Neuronal stem cell (in vitro differentiated cells): ENCODE results near the gene C1orf21.

Experiments used
- DNase-seq: peaks from one replicate; pipeline ENCODE4 v3.0.0-alpha.2; 2013; ENCODE audit warnings: low spot score
- H2AFZ ChIP-seq: one replicate; pipeline ENCODE4 v1.6.1; 2013; ENCODE audit warnings: mild to moderate bottlenecking, low read length, inconsistent platforms
- H2AK5ac ChIP-seq: 2 replicates; pipeline ENCODE4 v1.6.1; 2013; ENCODE audit warnings: low read depth, mild to moderate bottlenecking, inconsistent platforms, low read length, moderate library complexity, mixed read lengths
- H2BK120ac ChIP-seq: 2 replicates; pipeline ENCODE4 v1.6.1; 2013; ENCODE audit warnings: low read depth, mild to moderate bottlenecking, inconsistent platforms, low read length, moderate library complexity, mixed read lengths
- H2BK12ac ChIP-seq: one replicate; pipeline ENCODE4 v1.6.1; 2013; ENCODE audit warnings: low read length, inconsistent platforms
- H2BK15ac ChIP-seq: 2 replicates; pipeline ENCODE4 v1.6.1; 2013; ENCODE audit warnings: mild to moderate bottlenecking, low read length, inconsistent platforms, mixed read lengths
- H2BK5ac ChIP-seq: one replicate; pipeline ENCODE4 v1.6.1; 2013; ENCODE audit warnings: inconsistent platforms, mild to moderate bottlenecking, low read length, moderate library complexity
- H3K14ac ChIP-seq: one replicate; pipeline ENCODE4 v1.6.1; 2013; ENCODE audit warnings: low read length, inconsistent platforms
- H3K18ac ChIP-seq: 2 replicates; pipeline ENCODE4 v1.6.1; 2013; ENCODE audit warnings: low read length, inconsistent platforms
- H3K23ac ChIP-seq: 2 replicates; pipeline ENCODE4 v1.6.1; 2013; ENCODE audit warnings: low read depth, mild to moderate bottlenecking, mixed read lengths, low read length, inconsistent platforms; ENCODE audit not compliant: poor library complexity
- H3K27ac ChIP-seq: replicated peaks from 3 replicates; pipeline ENCODE4 v1.5.1; 2013; ENCODE audit warnings: low read length, inconsistent platforms
- H3K27me3 ChIP-seq, 3 experiments: 2 replicates each; pipeline ENCODE4 v1.6.1; 2013; ENCODE audit warnings: low read length in 3 of 3, mild to moderate bottlenecking in 2 of 3, inconsistent platforms in 1 of 3, low read depth in 1 of 3, mixed read lengths in 1 of 3, moderate library complexity in 1 of 3; ENCODE audit not compliant: control insufficient read depth in 3 of 3, insufficient read depth in 3 of 3
- H3K36me3 ChIP-seq, 2 donors: replicated peaks in 1 of 2; 2 replicates each; pipeline ENCODE4 v1.6.1; 2013; ENCODE audit warnings: low read length in 2 of 2; ENCODE audit not compliant: control insufficient read depth in 2 of 2, insufficient read depth in 2 of 2
- H3K4ac ChIP-seq: 2 replicates; pipeline ENCODE4 v1.6.1; 2013; ENCODE audit warnings: inconsistent platforms, mild to moderate bottlenecking, low read length, moderate library complexity
- H3K4me1 ChIP-seq, 2 donors: 1 replicate in 1 of 2; 2 replicates in 1 of 2; pipeline ENCODE4 v1.6.1; 2013; ENCODE audit warnings: low read length in 2 of 2, low read depth in 1 of 2; ENCODE audit not compliant: control insufficient read depth in 2 of 2, insufficient read depth in 1 of 2
- H3K4me2 ChIP-seq: one replicate; pipeline ENCODE4 v1.6.1; 2013; ENCODE audit warnings: mild to moderate bottlenecking, low read length, inconsistent platforms; ENCODE audit not compliant: insufficient read depth, poor library complexity, severe bottlenecking
- H3K4me3 ChIP-seq, 2 donors: 2 replicates each; pipeline ENCODE4 v1.5.1; 2013; ENCODE audit warnings: low read length in 2 of 2, mild to moderate bottlenecking in 2 of 2, inconsistent platforms in 1 of 2, moderate library complexity in 1 of 2
- H3K79me1 ChIP-seq: one replicate; pipeline ENCODE4 v1.6.1; 2013; ENCODE audit warnings: low read depth, mild to moderate bottlenecking, inconsistent platforms, low read length, moderate library complexity
- H3K9ac ChIP-seq: one replicate; pipeline ENCODE4 v1.6.1; 2013; ENCODE audit warnings: mild to moderate bottlenecking, low read depth, low read length, inconsistent platforms; ENCODE audit not compliant: poor library complexity
- H3K9me3 ChIP-seq, 2 donors: replicated peaks in 1 of 2; 2 replicates each; pipeline versions ENCODE3 to v1.6.1; 2013; ENCODE audit warnings: low read length in 2 of 2, mild to moderate bottlenecking in 2 of 2, inconsistent platforms in 1 of 2, low read depth in 1 of 2, mixed read lengths in 1 of 2, moderate library complexity in 1 of 2; ENCODE audit not compliant: control insufficient read depth in 2 of 2, insufficient read depth in 1 of 2
- H4K8ac ChIP-seq: one replicate; pipeline ENCODE4 v1.6.1; 2013; ENCODE audit warnings: low read depth, mild to moderate bottlenecking, inconsistent platforms, low read length, moderate library complexity
- H4K91ac ChIP-seq: one replicate; pipeline ENCODE4 v1.6.1; 2013; ENCODE audit warnings: low read length, low read depth, mild to moderate bottlenecking, inconsistent platforms; ENCODE audit not compliant: poor library complexity
- WGBS, 2 donors: extraction: QIAGEN DNeasy Blood & Tissue Kit; methylation state at CpG; one replicate each; pipeline ENCODE4 v1.1.7; 2013; ENCODE audit warnings: missing lambda C conversion rate in 2 of 2, mixed read lengths in 1 of 2; ENCODE audit not compliant: insufficient read length in 2 of 2, insufficient replicate concordance in 1 of 2; ENCODE audit errors: extremely low coverage in 2 of 2; 5-methylcytosine and 5-hydroxymethylcytosine counted together

C1orf21 gene

DNA sequence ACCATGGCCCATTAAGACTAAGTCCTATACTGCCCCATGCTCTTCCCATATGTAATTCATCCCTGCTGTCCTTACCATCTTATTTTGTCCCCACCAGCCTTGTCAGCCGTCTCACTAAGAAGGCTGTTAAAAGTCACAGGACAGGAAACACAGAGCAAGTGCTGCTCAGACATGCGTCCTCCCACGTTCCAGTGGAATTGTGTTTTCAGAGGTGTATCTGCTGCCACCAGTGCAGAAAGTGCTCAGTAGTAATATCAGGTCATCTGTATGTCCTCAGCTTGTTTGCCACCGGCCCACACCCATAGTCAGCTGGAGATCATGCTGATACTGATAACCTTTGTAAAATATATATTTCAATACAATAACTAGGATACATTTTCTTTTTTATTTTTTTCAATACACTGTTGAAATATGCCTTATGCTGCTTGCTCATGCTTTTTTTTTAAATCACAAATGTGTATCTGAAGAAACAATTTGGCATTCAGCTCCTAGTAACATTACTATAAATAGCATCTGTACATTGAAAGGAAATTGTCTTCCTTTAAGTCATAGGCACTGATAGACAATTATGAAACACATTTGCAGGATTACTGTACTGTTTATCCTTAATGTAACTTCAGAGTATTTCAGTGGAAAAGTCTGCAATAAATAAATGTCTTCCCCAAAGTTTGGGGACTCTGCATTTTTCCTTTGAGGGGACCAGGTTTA lies 211.0 kb downstream of the C1orf21 start:
- H3K4me2 ChIP-seq = no peak overlapping the region
- H3K9me3 ChIP-seq = no peaks in the 10 kb centered on the region
- no peak overlapping the region for H3K14ac ChIP-seq
- H3K9ac ChIP-seq = no peak overlapping the region
- no peak overlapping the region for H2BK12ac ChIP-seq
- no peaks in the 10 kb centered on the region for H3K79me1 ChIP-seq
- H3K18ac ChIP-seq = no peak overlapping the region
- no peak overlapping the region for H3K4ac ChIP-seq
- peaks cover 0 to 2% of the 10 kb centered on the region in 2 donors for H3K36me3 ChIP-seq
- no peak overlapping the region for H2BK15ac ChIP-seq
- H2AFZ ChIP-seq = no peak overlapping the region
- H3K23ac ChIP-seq = no peak overlapping the region
- no peak for DNase-seq
- H2AK5ac ChIP-seq = no peak overlapping the region
- H3K27me3 ChIP-seq = no peaks in the 10 kb centered on the region
- H4K8ac ChIP-seq = no peak overlapping the region
- no peak overlapping the region for H3K27ac ChIP-seq
- no peak overlapping the region for H2BK5ac ChIP-seq
- WGBS, 2 donors = no CpG with 5 or more reads among the region's 4 CpGs
- H2BK120ac ChIP-seq = no peak overlapping the region
- H3K4me1 ChIP-seq = peaks cover 0 to 8% of the 10 kb centered on the region in 2 donors
- no peak overlapping the region for H3K4me3 ChIP-seq
- no peak overlapping the region for H4K91ac ChIP-seq

DNA sequence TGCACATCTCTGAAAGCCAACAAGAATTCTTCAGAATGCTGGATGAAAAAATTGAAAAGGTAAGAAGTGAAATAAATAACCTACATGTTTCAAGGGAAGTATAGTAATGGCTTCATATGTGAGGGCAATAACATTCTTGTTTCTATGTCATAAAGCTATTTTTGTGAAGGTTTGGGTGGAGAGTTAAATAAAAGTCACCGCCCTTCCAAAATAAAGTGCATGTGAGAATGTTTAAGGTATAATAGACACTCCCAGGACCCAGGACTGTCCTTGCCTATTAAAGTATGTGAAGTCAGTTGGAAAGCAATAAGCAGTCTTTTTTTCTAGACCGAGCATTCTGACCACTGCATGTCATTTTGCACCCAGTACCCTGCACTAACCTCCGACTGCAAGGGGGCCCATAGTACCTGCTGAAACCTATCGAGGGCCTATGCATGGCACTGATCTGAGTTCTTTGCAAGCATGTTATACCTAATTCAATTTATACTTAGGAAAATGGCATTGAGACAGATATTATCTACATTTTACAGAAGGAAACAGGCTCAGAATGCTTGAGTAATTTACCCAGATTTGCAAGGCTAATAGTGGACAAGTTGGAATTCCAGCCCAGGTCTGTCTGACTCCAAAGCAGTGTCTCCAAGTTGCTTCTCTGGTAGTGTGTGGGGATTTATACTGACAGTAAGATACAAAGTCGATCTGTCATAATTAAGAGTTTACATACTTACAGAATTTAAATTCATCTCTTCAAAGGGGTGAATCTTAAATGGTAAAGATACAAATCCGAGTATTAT lies 211.8 kb downstream of the C1orf21 start:
- Histone ChIP-seq H3K4me3 (no peak overlapping the region), H3K27ac (no peak overlapping the region), H3K23ac (no peak overlapping the region), H3K36me3 (peaks cover 0 to 2% of the 10 kb centered on the region in 2 donors), H3K14ac (no peak overlapping the region), H2BK12ac (no peak overlapping the region), H4K91ac (no peak overlapping the region), H3K18ac (no peak overlapping the region), H3K9ac (no peak overlapping the region), H4K8ac (no peak overlapping the region), H3K79me1 (no peaks in the 10 kb centered on the region), H3K4me1 (peaks cover 0 to 4% of the 10 kb centered on the region in 2 donors), H2BK15ac (no peak overlapping the region), H2BK5ac (no peak overlapping the region), H3K4me2 (no peak overlapping the region), H2AFZ (no peak overlapping the region), H2AK5ac (no peak overlapping the region), H3K27me3 (no peaks in the 10 kb centered on the region), H2BK120ac (no peak overlapping the region), H3K9me3 (no peaks in the 10 kb centered on the region), H3K4ac (no peak overlapping the region)
- DNase-seq = no peak
- WGBS, 2 donors = no CpG with 5 or more reads among the region's 6 CpGs

DNA sequence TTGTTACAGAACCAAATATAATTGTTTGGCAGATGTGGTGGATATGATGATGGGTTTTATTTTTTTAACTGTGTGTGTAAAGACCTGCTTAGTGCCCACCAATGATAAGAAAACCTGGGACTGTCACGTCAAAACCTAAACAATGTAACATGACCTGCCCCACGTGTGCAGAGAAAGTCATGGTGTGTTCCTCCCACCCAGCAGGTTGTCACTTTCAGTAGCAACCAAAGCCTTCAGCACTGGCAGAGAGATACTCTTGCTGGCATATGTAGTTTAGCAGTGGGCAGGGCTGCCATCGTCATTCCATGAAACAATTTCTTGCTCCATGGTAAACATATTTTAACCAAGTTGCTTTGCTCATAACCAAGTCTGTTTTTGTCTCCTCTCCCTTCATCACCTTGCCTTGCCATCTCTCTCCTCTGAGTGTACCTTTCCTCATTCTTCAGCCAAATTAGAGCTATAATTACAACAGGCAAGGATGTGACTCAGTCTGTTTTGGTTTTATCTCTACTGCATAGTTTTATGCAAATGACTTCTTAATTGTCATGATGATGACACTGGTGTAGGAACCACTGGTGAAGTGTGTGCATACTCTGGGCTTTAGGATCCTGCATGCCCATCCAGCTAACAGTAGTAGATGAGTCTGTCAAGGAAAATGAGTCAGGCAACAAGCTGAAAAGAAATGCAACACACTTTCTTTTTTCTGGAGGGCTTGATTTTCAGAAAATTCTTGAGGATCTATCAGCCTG lies 217.5 kb downstream of the C1orf21 start:
- no peak overlapping the region for H3K4me3 ChIP-seq
- no CpG with 5 or more reads among the region's 3 CpGs for WGBS, 2 donors
- no peak overlapping the region for H2BK120ac ChIP-seq
- H3K9me3 ChIP-seq = no peaks in the 10 kb centered on the region
- no peak overlapping the region for H3K14ac ChIP-seq
- no peak overlapping the region for H4K8ac ChIP-seq
- H3K18ac ChIP-seq = no peak overlapping the region
- H3K36me3 ChIP-seq = peaks cover 0 to 1% of the 10 kb centered on the region in 2 donors
- no peak overlapping the region for H2BK12ac ChIP-seq
- H2AK5ac ChIP-seq = no peak overlapping the region
- no peak overlapping the region for H3K23ac ChIP-seq
- H2BK15ac ChIP-seq = no peak overlapping the region
- DNase-seq = no peak
- no peaks in the 10 kb centered on the region for H3K27me3 ChIP-seq
- no peaks in the 10 kb centered on the region for H3K79me1 ChIP-seq
- no peak overlapping the region for H4K91ac ChIP-seq
- H3K4me1 ChIP-seq = peaks cover 0 to 3% of the 10 kb centered on the region in 2 donors
- no peak overlapping the region for H3K9ac ChIP-seq
- H2AFZ ChIP-seq = no peak overlapping the region
- H3K4ac ChIP-seq = no peak overlapping the region
- H3K27ac ChIP-seq = no peak overlapping the region
- no peak overlapping the region for H2BK5ac ChIP-seq
- no peak overlapping the region for H3K4me2 ChIP-seq

DNA sequence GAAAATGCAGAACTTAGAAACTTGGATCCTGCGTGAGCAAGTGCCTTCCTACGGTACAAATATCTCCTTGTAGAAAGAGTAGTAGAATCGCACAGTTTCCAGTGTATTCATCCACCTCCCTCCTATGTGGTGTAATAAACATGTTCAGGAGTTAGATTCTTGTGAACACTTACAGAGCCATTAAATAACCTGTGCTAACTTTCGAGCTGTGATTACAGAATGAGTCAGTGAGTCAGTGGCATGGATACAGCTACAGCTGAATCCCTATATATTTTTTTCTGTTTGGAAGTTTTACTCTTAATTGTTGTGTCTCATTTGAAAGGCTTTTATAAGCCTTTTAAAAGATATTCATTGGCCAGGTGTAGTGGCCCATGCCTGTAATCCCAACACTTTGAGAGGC lies 219.1 kb downstream of the C1orf21 start:
- WGBS, 2 donors = no CpG with 5 or more reads among the region's 4 CpGs
- Histone ChIP-seq H3K14ac (no peak overlapping the region), H4K8ac (no peak overlapping the region), H2BK120ac (no peak overlapping the region), H4K91ac (no peak overlapping the region), H2AFZ (no peak overlapping the region), H2BK5ac (no peak overlapping the region), H3K27me3 (no peaks in the 10 kb centered on the region), H2BK15ac (no peak overlapping the region), H3K9ac (no peak overlapping the region), H3K79me1 (no peaks in the 10 kb centered on the region), H3K4me3 (no peak overlapping the region), H3K36me3 (peaks cover 0 to 1% of the 10 kb centered on the region in 2 donors), H3K4ac (no peak overlapping the region), H3K4me1 (peaks cover 0 to 3% of the 10 kb centered on the region in 2 donors), H3K18ac (no peak overlapping the region), H3K27ac (no peak overlapping the region), H2AK5ac (no peak overlapping the region), H3K23ac (no peak overlapping the region), H3K9me3 (no peaks in the 10 kb centered on the region), H3K4me2 (no peak overlapping the region), H2BK12ac (no peak overlapping the region)
- DNase-seq = no peak
